HepG2 (cell line): ENCODE results near the gene PTPRU. TPM values are rescaled to one million over a fixed set of nuclear protein-coding genes. Genes with fewer than 3 reads are reported as not detected.

Experiments
- AHDC1 ChIP-seq: sonication (generic); formaldehyde crosslinking; IDR thresholded peaks from 2 replicates; pipeline ENCODE4 v1.5.1; 2020; ENCODE audit warnings: mild to moderate bottlenecking, missing genetic modification reagents, borderline replicate concordance
- FOSL2 ChIP-seq: sonication (generic); formaldehyde crosslinking; IDR thresholded peaks from 2 replicates; pipeline ENCODE4 v1.4.0; 2020; ENCODE audit warnings: missing genetic modification reagents
- KDM5B ChIP-seq: sonication (generic); formaldehyde crosslinking; IDR thresholded peaks from 2 replicates; pipeline ENCODE4 v1.4.0; 2020; ENCODE audit warnings: missing genetic modification reagents, mild to moderate bottlenecking, borderline replicate concordance
- MLXIP ChIP-seq: sonication (generic); formaldehyde crosslinking; IDR thresholded peaks from 2 replicates; pipeline ENCODE4 v1.9.0; 2021; ENCODE audit warnings: missing genetic modification reagents, borderline replicate concordance
- SP2 ChIP-seq: sonication (generic); formaldehyde crosslinking; IDR thresholded peaks from 2 replicates; pipeline ENCODE4 v1.5.1; 2020; ENCODE audit warnings: mild to moderate bottlenecking, missing genetic modification reagents
- ZNF124 ChIP-seq: sonication (generic); formaldehyde crosslinking; IDR thresholded peaks from 2 replicates; pipeline ENCODE4 v1.4.0; 2020; ENCODE audit warnings: missing genetic modification reagents
- ZNF569 ChIP-seq: sonication (generic); formaldehyde crosslinking; IDR thresholded peaks from 2 replicates; pipeline ENCODE4 v1.5.0; 2020; ENCODE audit warnings: mild to moderate bottlenecking, missing genetic modification reagents, moderate library complexity, borderline replicate concordance
- ZNF619 ChIP-seq: sonication (generic); formaldehyde crosslinking; IDR thresholded peaks from 2 replicates; pipeline ENCODE4 v1.4.0; 2020; ENCODE audit warnings: mild to moderate bottlenecking, missing genetic modification reagents
- polyA plus RNA-seq, 8 experiments: library from polyadenylated mRNA; depleted of rRNA in 3 of 8; stranded (reverse) in 7 of 8; unstranded in 1 of 8; fragments of >200 nt; fragmentation: Illumina TruSeq in 4 of 8; extraction: Trizol in 4 of 8; gene quantifications; 2 replicates each; pipeline versions ENCODE4 v1.2.1 to v1.2.3, GENCODE V29; 2011 to 2016; ENCODE audit warnings: low read depth in 4 of 8, missing spikeins in 1 of 8, mixed read lengths in 1 of 8; ENCODE audit not compliant: insufficient read depth in 1 of 8
- total RNA-seq, 5 experiments: library from RNA; depleted of rRNA; stranded (reverse); fragments of >200 nt; fragmentation: Illumina TruSeq; extraction: Trizol; gene quantifications; 2 replicates each; pipeline ENCODE4 v1.2.3, GENCODE V29; 2016; ENCODE audit warnings: low read depth in 1 of 5

PTPRU gene
- total and polyA plus RNA-seq, 2 of the 13 experiments (the other 11 are each of a cell fraction or from before 2014, with no cell fraction given), result 21.6 to 22.3 TPM

GRCh38 chr1:29322861-29323585 lies 86.7 kb downstream of the PTPRU start (continued):
- no peak for TF ChIP-seq AHDC1 (CRISPR knock-in tag)
- no peak for TF ChIP-seq MLXIP (CRISPR knock-in tag)
- TF ChIP-seq ZNF124 (CRISPR knock-in tag), result no peak
- no peak for TF ChIP-seq ZNF569 (CRISPR knock-in tag)
- no peak for TF ChIP-seq KDM5B (CRISPR knock-in tag)
- TF ChIP-seq ZNF619 (CRISPR knock-in tag), result no peak
- no peak for TF ChIP-seq SP2
- TF ChIP-seq FOSL2, result no peak
